GM12878 (cell line): ENCODE results near the gene RTN4R.

Experiments
- CTCF ChIP-seq, 3 experiments: IDR thresholded peaks in 2 of 3; conservative IDR thresholded peaks in 1 of 3; 2 replicates each; pipeline ENCODE4 v1.5.1; 2011; ENCODE audit warnings: low read depth in 3 of 3, low read length in 3 of 3, mild to moderate bottlenecking in 3 of 3, control low read depth in 2 of 3, moderate library complexity in 2 of 3, inconsistent platforms in 1 of 3, mixed read lengths in 1 of 3; ENCODE audit not compliant: control insufficient read depth in 2 of 3, insufficient read depth in 1 of 3; ENCODE audit errors: extremely low read depth in 1 of 3
- EP300 ChIP-seq, 2 experiments: fragments of 150-350 bp in 1 of 2; IDR thresholded peaks; 2 replicates each; pipeline ENCODE4 v1.6.1; 2011 to 2012; ENCODE audit warnings: low read depth in 2 of 2, low read length in 2 of 2, borderline replicate concordance in 1 of 2, improper control_type of control experiment in 1 of 2, inconsistent platforms in 1 of 2; ENCODE audit not compliant: control insufficient read depth in 1 of 2
- EZH2 ChIP-seq: IDR thresholded peaks from 2 replicates; pipeline ENCODE4 v1.6.1; 2012; ENCODE audit warnings: low read depth, mild to moderate bottlenecking, control low read depth, inconsistent platforms, low read length, borderline replicate concordance; ENCODE audit not compliant: control insufficient read depth
- IRF3 ChIP-seq: fragments of 450-650 bp; IDR thresholded peaks from 2 replicates; pipeline ENCODE4 v1.6.1; 2014; ENCODE audit warnings: mild to moderate bottlenecking
- POLR2A ChIP-seq: IDR thresholded peaks from 2 replicates; pipeline ENCODE4 v1.6.1; 2011; ENCODE audit warnings: low read depth, mild to moderate bottlenecking, low read length
- RFX5 ChIP-seq: IDR thresholded peaks from 2 replicates; pipeline ENCODE4 v1.6.1; 2011; ENCODE audit warnings: low read depth, low read length, improper control_type of control experiment
- SP1 ChIP-seq: IDR thresholded peaks from one replicate; pipeline ENCODE4 v1.6.1; 2011; ENCODE audit warnings: low read depth, low read length
- TCF12 ChIP-seq: IDR thresholded peaks from 2 replicates; pipeline ENCODE4 v1.6.1; 2011; ENCODE audit warnings: low read depth, mild to moderate bottlenecking, low read length

- TF ChIP-seq CTCF (IDR thresholded peaks at IDR 0.05 in 2 of 3, conservative IDR thresholded peaks at IDR 0.05 in 1 of 3; ENCODE audit: control insufficient read depth in 2 of 3, extremely low read depth in 1 of 3, insufficient read depth in 1 of 3, low read depth in 3 of 3, low read length in 3 of 3) (no peak), IRF3 (no peak), EZH2 (no peak), POLR2A (no peak), TCF12 (no peak), RFX5 (no peak), SP1 (no peak), EP300 (IDR thresholded peaks at IDR 0.05; ENCODE audit: borderline replicate concordance in 1 of 2, control insufficient read depth in 1 of 2, low read depth in 2 of 2, low read length in 2 of 2) (no peak)
These were observed 16.6 kb downstream of the RTN4R start for GRCh38 chr22:20251491-20251890.
